Measurements from ENCODE around the gene NAPEPLD.
"Not testable (repeated sequence)": the region's sequence is repeated elsewhere in the genome, so short reads cannot be mapped to it uniquely, and the experiment has no call there.

NAPEPLD gene

DNA sequence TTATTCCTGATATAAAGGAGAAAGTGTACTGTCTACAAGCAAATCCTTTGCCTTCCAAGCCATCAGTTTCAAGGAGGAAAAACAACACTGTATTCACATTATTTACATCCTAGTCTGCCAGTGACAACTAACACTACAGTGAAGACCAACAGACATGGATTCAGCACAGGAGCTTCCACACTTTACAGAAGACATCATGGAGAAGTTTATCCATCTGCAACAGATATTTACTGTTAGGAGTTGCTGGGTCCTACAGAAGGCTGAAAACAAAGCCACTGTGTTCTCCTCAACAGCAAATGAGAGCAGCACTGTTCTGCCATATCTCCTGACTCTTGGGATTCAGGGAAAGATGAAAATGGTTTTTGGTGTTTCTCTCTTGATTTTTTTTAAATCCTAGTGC lies 31.9 kb downstream of the NAPEPLD start:
- TF ChIP-seq, protein P1, sequence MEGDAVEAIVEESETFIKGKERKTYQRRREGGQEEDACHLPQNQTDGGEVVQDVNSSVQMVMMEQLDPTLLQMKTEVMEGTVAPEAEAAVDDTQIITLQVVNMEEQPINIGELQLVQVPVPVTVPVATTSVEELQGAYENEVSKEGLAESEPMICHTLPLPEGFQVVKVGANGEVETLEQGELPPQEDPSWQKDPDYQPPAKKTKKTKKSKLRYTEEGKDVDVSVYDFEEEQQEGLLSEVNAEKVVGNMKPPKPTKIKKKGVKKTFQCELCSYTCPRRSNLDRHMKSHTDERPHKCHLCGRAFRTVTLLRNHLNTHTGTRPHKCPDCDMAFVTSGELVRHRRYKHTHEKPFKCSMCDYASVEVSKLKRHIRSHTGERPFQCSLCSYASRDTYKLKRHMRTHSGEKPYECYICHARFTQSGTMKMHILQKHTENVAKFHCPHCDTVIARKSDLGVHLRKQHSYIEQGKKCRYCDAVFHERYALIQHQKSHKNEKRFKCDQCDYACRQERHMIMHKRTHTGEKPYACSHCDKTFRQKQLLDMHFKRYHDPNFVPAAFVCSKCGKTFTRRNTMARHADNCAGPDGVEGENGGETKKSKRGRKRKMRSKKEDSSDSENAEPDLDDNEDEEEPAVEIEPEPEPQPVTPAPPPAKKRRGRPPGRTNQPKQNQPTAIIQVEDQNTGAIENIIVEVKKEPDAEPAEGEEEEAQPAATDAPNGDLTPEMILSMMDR (IDR thresholded peaks at IDR 0.05; ENCODE audit: borderline replicate concordance, insufficient read depth, low read depth, low read length) = no peak
- H3K4me3 ChIP-seq (ENCODE audit: low read depth, low read length) = no peak overlapping the region

DNA sequence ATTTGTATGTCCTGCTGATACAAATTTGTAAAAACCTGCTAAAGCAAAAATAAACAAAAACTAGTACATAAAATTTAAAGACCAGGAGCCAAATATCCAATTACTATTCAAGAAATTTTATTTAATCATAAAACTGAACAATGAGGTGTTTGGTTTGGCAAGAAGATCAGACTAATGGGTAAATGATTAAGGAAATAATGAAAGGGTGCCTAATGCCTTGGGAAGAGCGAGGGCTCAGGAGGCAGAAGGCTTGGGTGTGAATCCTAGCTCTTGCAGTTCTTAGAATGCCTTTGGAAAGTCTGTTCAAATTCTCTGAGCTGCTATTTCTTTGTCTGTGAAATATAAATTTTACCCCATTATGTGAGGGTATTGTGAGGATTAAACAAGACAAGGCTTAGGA lies 32.4 kb downstream of the NAPEPLD start:
- TF ChIP-seq, protein P1 (IDR thresholded peaks at IDR 0.05; ENCODE audit: borderline replicate concordance, insufficient read depth, low read depth, low read length) = no peak
- H3K4me3 ChIP-seq (ENCODE audit: low read depth, low read length) = no peak overlapping the region

DNA sequence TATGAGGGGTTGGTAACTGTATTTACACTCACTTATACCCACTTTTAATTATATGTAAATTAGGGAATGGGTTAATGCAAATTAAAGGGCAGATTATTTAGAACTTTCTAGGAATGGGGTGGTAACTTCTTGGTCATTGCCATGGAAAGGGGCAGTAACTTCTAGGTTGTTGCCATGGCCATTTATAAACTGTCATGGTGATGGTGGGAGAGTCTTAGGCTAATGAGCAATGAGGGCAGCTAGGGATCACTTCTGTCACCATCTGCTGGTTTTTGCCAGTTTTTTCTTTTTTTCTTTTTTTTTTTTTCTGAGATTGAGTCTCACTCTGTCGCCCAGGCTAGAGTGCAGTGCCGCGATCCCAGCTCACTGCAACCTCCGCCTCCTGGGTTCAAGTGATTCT lies 33.1 kb downstream of the NAPEPLD start:
- TF ChIP-seq, protein P1 (IDR thresholded peaks at IDR 0.05; ENCODE audit: borderline replicate concordance, insufficient read depth, low read depth, low read length) = no peak
- H3K4me3 ChIP-seq (ENCODE audit: low read depth, low read length) = no peak overlapping the region

DNA sequence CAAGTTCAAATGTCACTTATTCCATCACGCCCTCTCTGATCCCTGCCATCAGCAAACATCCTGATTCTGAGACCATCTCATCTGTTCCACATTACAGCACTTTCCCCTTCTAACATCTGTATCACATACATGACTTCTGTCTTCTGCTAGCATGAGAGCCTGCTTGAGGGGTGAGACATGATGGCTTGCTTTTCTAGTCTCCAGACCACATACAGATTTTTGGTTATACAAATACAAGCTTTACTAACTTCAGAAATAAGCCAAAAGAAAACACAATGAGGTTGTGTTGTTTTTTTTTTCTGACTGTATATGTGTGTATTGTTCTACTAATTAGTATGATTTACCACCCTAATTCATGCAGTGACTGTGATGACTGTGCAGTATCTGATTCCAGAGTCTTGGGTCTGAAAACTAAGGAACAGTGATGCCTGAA lies 34.3 kb downstream of the NAPEPLD start:
- no peak overlapping the region for H3K4me3 ChIP-seq (ENCODE audit: low read depth, low read length)
- TF ChIP-seq, protein P1 (IDR thresholded peaks at IDR 0.05; ENCODE audit: borderline replicate concordance, insufficient read depth, low read depth, low read length) = no peak

DNA sequence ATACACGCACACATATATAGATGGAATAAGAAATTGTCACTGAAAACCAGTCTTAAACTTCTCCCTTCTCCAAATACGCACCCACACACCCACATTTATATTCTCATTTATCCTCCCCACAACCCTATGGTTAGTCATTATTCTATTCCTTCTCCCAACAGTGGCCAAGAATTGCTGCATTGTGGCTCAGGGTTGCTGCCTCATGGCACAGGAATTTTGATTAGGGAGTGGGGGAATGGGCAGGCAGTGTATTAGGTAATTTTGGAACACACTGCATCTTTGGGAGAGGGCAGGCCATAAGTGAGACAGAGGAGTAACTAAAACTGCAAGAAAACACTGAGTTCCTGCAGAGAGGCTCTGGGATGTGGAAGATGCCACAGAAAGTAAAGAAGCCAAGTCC lies 35.7 kb downstream of the NAPEPLD start:
- no peak overlapping the region for H3K4me3 ChIP-seq (ENCODE audit: low read depth, low read length)
- TF ChIP-seq, protein P1 (IDR thresholded peaks at IDR 0.05; ENCODE audit: borderline replicate concordance, insufficient read depth, low read depth, low read length) = no peak

DNA sequence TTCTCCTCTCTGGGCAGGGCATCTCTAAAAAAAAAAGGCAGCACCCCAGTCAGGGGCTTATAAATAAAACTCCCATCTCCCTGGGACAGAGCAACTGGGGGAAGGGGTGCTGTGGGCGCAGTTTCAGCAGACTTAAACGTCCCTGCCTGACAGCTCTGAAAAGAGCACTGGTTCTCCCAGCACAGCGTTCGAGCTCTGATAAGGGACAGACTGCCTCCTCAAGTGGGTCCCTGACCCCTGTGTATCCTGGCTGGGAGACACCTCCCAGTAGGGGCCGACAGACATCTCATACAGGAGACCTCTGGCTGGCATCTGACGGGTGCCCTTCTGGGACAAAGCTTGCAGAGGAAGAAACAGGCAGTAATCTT lies 42.2 kb downstream of the NAPEPLD start:
- H3K4me3 ChIP-seq (ENCODE audit: low read depth, low read length) = not testable (repeated sequence)

DNA sequence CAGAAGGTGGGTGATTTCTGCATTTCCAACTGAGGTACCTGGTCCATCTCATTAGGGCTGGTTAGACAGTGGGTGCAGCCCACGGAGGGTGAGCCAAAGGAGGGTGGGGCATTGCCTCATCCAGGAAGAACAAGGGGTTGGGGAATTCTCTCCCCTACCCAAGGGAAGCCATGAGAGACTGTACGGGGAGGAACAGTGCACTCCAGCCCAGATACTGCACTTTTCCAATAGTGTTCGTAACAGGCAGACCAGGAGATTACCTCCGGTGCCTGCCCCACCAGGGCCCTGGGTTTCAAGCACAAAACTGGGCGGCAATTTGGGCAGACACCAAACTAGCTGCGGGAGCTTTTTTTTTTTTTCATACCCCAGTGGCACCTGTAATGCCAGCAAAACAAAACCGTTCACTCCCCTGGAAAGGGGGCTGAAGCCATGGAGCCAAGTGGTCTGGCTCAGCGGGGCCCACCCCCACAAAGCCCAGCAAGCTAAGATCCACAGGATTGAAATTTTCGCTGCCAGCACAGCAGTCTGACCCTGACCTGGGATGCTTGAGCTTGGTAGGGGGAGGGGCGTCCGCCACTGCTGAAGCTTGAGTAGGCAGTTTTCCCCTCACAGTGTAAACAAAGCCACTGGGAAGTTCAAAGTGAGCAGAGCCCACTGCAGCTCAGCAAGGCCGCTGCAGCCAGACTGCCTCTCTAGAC lies 42.7 kb downstream of the NAPEPLD start:
- TF ChIP-seq, protein P1 (IDR thresholded peaks at IDR 0.05; ENCODE audit: borderline replicate concordance, insufficient read depth, low read depth, low read length) = no peak

More for the DNA sequence above, 42.7 kb downstream of the NAPEPLD start:
- H3K4me3 ChIP-seq (ENCODE audit: low read depth, low read length) = no peak overlapping the region
